Hematopoietic multipotent progenitor cell (in vitro differentiated cells): ENCODE data around the gene MARCKSL1. TPM values are rescaled to one million over a fixed set of nuclear protein-coding genes. Genes with fewer than 3 reads are reported as not detected.

Source experiments
- DNase-seq, 3 donors: peaks; one replicate each; pipeline ENCODE4 v3.0.0-alpha.2; 2011 to 2015; ENCODE audit warnings: low read depth in 2 of 3, low spot score in 2 of 3
- total RNA-seq: library from RNA; depleted of rRNA; stranded (reverse); fragments of >200 nt; gene quantifications from one replicate; pipeline ENCODE4 v1.2.3, GENCODE V29; 2012

The MARCKSL1 gene
- total RNA-seq, 1 donor: 34.5 TPM

DNA sequence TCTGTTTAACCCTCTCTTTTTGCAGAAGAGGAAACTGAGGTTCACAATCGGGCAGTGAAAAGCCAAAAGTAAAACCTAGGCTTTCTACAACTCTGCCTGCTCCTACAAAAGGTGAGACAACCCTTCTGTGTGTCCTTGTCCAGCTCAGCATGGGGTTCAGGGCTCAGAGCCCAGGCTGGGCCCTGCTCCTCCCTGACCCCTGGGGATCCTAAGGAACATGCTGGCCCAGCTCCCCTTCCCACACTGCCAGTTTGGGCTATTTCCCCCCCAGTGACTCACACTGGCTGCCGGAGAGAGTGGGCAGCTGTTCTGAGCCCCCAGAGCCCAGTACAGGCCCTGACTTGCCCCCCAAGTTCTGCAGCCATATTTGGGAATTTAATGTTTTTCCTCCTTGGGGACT lies 17.4 kb upstream of the MARCKSL1 start:
- no peak for DNase-seq

- no peak for DNase-seq
Observed at GRCh38 chr1:32352831-32353383, 16.9 kb upstream of the MARCKSL1 start.

- no peak for DNase-seq
Observed at GRCh38 chr1:32352239-32352745, 16.3 kb upstream of the MARCKSL1 start.

GRCh38 chr1:32351399-32352238 lies 15.6 kb upstream of the MARCKSL1 start:
- DNase-seq: peak in 2 of 3 donors; percentile 96 to 97

GRCh38 chr1:32350785-32351398 lies 14.9 kb upstream of the MARCKSL1 start:
- DNase-seq: peak in 1 of 3 donors; percentile 81

- DNase-seq: peak in 1 of 3 donors; percentile 26
Observed at GRCh38 chr1:32349211-32349708, 13.2 kb upstream of the MARCKSL1 start.

- DNase-seq: no peak
Observed at GRCh38 chr1:32346532-32347157, 10.6 kb upstream of the MARCKSL1 start.

DNA sequence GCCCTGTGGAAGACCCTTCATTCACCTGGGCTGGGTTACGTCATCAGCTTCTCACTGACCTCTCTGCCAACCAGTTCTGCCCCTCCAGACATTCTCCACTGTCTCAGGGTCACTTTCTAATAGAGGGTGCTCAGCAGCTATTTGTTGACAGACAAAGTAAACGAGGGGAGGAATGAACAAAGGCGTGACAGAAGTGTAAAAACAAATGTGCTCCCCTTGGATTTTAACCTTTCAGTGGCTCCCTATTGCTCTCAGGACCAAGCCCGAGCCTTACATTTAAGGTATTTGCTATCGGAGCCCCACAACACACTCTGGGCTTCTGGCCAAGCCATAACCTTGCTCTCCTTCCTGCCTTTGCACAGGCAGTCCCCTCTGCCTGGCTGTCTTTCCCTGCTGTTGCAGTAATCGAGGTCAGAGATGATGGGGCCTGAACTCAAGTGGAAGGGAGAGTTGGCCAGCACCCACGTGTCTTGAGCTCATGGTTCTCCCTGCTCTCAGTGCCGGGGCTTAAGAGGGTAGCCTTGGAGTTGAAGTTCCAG lies 9.3 kb upstream of the MARCKSL1 start:
- DNase-seq: peak in 2 of 3 donors; percentile 43 to 72

DNA sequence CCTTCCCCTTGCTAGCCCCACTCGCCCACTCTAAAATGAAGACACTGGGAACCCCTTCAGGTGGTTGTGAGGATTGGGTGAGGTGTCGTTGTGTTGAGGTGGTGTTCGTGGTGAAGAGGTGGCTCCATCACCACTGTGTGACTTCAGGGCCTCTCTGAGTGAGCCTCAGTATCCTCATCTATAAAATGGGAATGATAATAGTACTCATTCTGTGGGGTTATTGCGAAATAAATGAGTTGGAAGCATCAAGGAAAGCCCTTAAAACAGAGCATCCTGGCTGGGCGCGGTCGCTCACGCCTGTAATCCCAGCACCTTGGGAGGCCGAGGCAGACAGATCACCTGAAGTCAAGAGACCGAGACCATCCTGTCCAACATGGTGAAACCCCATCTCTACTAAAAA lies 6.7 kb upstream of the MARCKSL1 start:
- DNase-seq: no peak

- DNase-seq: no peak
Observed at GRCh38 chr1:32341971-32342370, 5.9 kb upstream of the MARCKSL1 start.

DNA sequence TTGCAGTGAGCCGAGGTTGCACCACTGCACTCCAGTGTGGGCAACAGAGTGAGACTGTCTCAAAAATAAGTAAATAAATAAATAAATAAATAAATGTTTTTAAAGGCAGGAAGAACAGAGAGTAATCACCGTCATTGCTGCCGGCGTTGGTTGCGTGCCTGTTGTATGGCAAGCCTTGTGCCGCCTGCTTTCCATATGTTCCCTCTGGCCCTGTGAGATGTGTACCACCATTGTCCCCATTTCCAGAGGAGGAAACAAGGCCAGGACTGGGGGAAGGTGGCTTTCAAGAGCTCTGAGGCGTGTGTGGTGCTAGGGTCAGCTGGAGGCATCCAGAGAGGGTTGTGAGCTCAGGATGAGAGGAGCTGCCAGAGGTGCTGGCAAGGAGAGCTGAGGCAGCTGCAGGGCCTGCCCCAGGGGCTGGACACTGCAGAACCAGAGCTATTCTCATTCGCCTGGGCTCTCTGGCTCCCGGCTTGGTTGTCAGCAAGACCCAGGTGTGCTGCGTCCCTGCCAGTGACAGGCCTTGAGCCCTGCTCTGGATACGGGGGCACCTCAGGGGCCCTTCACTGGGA lies 5.2 kb upstream of the MARCKSL1 start:
- no peak for DNase-seq

DNA sequence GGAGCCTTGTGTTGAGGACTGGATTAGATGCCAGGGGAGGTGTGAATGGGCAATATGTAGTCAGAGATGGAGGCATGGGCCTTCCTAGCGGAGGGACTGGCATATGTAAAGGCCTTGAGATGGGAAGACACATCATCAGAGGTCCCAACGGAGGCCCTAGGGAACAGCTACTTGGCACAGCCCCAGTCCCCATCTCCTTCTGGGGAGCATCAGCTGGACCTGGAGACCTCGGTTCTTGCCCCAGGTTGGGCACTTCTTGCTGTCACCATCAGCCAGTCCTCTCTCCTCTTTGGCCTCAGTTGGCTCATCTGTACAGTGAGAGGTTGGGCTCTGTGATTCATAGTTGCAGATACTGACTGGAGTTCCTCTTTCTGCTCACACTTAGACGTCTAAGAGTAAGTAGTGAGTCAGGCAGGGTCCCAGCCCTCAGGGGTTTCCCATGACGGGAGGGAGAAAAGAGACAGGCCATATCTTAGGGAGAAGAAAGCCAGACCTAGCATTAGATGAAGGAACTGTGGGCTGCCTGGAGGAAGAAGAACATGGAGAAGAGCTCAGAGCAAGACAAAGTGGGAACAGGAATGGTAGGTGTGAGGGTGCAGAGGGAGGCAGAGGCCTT lies 3.4 kb upstream of the MARCKSL1 start:
- peak in 2 of 3 donors; percentile 81 to 84 for DNase-seq

GRCh38 chr1:32338637-32339145 lies 2.7 kb upstream of the MARCKSL1 start:
- DNase-seq: no peak

DNA sequence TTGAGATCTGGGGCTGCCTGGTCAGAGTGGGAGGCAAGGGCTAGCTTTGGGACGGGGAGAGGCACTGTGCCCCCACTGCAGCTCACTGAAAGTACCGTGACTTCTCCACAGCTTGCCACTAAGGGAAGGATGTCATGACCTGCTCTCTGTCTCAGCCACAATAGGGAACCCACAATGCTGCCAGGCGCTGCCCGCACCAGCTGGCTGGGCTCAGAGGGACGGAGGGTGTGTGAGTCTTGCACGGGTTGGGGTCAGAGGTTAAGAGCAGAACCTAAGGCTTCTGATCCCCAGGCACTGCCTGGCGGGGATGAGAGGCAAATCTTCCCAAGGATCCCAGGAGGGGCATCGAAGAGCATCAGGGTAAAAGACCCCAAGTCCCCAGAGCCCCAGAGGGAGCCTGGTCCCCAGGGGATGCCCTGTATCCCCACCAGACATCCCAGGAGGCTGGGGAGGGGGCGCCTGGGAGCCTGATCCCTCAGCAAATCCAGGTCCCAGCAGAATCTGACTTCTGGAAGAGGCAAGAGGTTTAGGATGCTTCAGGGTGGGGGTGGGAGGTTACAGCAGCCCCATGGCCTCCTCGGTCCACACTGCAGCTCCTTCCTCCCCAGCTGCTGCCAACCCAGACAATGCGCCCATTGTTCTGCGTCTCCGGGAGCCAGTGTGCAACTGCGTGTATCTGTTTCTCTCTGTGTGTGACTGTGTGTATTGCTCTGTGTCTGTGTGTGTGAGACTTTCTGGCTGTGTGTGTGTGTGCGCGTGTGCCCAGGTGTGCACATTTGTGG lies 2.0 kb upstream of the MARCKSL1 start:
- peak in 2 of 3 donors; percentile 68 to 79 for DNase-seq

DNA sequence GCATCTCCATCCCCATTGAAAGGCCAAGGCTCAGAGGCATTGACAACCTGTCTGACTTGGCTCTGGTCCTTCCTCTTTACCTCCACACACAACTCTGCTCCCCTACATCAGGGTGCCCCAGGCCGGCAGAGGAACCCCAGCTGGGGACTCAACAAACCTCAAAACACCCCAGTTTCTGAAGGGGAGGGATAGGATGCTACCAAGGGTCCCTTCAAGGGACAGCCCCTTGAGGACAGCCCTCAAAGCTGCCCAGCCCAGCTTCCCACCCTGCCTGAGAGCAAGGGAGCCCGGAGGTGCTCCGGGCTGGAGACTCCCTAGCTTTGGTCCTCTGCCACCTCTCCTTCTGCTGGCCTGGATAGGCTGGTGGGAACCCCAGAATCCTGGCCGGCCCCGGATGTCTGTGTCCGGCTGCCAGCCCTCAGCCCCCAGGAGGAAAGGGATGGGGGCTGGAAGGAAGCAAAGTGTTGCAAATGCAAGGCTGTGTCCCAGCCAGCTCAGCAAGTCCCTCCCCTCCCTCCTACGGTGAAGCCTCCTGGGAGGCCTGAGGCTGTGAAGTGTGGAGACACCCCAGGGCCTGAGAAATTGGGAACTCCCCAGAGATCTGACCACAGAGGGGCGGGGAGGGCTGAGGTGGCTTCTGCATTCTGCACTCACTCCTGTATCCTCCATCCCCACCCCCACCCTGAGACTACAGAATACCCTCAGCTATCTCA lies 1.1 kb upstream of the MARCKSL1 start:
- peak in 2 of 3 donors; percentile 89 to 92 for DNase-seq

GRCh38 chr1:32336591-32336932 lies 529 bp upstream of the MARCKSL1 start:
- no peak for DNase-seq

GRCh38 chr1:32335535-32335789 lies 571 bp downstream of the MARCKSL1 start:
- no peak for DNase-seq

DNA sequence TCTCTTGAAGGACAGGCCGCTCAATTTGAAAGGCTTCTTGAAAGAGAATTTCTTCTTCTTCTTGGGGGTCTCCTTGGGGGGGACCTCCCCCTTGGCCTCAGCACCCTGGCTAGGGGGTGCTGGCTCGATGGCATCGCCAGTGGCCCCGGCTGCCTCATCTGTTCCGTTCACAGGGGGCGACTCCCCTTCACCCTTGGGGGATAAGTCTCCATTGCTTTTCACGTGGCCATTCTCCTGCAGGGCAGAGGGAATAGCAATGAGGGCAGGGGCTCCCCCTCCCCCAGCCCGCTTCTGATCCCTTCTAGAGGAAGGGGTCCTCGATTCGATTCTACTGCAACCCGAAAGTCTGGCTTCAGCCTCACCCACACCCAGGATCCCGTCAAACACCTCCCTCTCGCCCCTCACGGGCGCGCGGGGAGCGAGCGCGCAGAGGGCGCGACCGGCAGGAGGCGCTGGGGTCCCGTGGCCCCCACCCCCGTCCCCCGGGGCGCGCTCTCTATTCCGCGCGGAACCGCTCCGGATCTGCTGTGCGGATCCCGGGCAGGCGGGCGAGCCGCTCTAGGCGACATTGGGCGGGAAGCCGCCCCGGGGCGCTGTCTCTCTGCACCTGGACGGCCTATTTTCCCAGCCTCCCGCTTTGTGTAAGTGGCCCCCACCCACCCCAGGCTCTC lies 1.0 kb downstream of the MARCKSL1 start:
- DNase-seq: peak; percentile 58 to 62 (median 61)
